ENCODE measurements around the gene C2.
"Not testable (repeated sequence)": the region's sequence is repeated elsewhere in the genome, so short reads cannot be mapped to it uniquely, and the experiment has no call there.

C2 gene

DNA sequence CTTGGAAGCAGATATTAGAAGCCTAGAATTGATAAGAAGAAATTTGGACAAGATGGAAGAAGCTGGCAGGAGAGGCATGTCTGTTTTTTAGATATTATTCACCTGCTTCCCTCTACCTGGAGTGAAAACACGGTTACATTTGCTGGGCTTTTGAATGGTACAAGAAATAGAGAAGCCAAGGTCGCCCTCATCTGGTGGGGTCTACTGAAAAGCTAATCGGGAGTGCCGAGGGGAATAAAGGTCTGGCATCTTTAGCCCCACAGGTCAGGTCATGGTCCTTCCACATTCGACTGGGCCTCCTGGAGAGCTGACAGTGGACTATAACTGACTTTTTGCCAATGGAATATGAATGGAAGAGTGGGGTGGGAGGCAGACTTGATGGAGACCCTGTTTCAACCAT, 4.6 kb upstream of the C2 start:
- DNase-seq (ENCODE audit: low read depth, low spot score) = no peak

DNA sequence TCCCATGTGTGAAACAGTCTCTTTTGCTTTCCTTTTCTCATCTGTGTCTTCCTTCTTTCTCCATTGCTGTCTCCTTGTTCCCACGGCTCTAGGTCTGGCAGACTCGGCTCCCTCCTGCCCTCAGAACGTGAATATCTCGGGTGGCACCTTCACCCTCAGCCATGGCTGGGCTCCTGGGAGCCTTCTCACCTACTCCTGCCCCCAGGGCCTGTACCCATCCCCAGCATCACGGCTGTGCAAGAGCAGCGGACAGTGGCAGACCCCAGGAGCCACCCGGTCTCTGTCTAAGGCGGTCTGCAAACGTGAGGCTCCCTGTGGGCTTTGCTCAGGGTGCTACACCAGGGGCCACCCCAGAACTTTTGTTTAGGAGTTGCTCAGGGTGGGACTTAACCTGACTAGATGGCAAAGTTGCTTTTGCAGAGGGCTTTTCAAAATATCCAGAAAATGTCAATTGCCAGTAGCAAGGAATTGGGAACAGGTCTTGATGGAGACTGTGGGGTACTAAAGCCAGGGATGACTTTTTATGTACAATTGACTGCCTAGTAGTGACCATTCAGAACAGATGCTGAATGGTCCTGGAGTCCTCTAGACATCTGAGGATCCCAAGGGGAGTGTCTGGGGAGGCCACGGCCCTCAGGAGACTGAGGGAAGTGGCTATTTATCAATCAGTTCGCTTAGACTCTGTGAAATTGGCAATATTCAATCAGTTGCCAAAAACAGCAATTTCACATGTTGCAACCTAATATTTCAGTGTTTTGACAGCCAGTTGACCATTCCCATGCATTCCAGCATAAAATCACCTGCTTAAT, 550 bp downstream of the C2 start:
- no peak for DNase-seq (ENCODE audit: low read depth, low spot score)

DNA sequence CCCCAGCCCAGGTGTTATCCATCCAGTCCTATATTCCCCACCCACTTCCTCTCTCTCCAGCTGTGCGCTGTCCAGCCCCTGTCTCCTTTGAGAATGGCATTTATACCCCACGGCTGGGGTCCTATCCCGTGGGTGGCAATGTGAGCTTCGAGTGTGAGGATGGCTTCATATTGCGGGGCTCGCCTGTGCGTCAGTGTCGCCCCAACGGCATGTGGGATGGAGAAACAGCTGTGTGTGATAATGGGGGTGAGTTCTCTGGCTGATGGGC, 1.1 kb downstream of the C2 start:
- no peak for DNase-seq (ENCODE audit: low read depth, low spot score)

DNA sequence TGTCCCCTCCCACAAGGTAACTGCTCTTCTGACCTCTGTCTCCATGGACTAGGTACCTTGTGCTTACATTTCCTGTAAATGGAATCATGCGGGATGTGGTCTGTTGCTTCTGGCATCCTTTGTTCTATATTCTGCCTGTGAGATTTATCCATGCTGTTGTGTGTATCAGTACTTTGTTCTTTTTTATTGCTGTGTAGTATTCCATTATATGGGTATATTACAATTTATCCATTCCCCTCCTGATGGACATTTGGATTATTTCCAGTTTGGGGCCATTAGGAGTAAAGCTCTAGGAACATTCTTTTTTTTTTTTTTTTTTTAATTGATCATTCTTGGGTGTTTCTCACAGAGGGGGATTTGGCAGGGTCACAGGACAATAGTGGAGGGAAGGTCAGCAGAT, 3.4 kb downstream of the C2 start:
- DNase-seq (ENCODE audit: low read depth, low spot score) = no peak

DNA sequence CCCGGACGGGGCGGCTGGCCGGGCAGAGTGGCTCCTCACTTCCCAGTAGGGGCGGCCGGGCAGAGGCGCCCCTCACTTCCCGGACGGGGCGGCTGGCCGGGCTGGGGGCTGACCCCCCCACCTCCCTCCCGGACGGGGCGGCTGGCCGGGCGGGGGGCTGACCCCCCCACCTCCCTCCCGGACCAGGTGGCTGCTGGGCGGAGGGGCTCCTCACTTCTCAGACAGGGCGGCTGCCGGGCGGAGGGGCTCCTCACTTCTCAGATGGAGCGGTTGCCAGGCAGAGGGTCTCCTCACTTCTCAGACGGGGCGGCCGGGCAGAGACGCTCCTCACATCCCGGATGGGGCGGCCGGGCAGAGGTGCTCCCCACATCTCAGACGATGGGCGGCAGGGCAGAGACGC, 4.6 kb downstream of the C2 start:
- DNase-seq (ENCODE audit: low read depth, low spot score) = not testable (repeated sequence)

DNA sequence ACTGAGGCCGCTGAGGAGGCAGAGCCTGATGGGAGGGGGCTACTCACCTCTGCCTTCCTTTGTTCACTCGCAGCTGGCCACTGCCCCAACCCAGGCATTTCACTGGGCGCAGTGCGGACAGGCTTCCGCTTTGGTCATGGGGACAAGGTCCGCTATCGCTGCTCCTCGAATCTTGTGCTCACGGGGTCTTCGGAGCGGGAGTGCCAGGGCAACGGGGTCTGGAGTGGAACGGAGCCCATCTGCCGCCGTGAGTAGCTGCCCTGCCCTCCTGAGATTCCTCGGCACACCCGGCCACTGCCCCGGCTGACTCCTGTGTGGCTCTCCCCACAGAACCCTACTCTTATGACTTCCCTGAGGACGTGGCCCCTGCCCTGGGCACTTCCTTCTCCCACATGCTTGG, 6.0 kb downstream of the C2 start:
- no peak for DNase-seq (ENCODE audit: low read depth, low spot score)

DNA sequence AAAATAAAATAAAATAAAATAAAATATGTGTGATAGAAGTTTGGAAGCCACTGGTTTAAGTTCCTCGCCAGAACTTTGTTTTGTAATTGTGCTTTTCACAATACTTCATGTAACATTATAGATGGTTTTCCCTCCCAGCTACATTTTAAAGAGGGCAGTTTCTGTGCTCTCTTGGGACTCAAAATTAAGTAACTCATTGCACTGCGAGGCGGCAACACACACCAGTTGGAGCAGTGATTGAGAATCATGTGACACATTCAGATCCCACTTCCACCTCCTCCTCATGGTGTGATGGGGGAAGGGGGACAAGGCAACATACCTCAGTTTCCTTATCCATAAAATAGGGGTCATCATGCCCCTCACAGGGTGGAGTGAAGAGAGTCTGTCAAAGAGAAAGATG, 7.5 kb downstream of the C2 start:
- DNase-seq (ENCODE audit: low read depth, low spot score) = no peak

DNA sequence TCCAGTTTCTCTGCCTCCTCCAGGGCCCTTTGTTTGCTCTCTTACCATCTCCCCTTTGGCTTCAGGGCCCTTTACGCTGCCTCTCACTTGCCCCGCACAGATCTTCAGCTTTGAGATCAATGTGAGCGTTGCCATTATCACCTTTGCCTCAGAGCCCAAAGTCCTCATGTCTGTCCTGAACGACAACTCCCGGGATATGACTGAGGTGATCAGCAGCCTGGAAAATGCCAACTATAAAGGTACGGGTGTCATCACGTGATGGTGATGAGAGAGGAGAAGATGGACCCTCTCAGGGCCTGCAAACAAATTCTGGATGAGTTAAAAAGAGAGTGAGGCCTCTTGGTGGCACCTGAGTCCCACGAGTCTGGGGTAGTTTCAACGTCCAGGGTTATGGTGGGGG, 8.3 kb downstream of the C2 start:
- DNase-seq (ENCODE audit: low read depth, low spot score) = no peak

DNA sequence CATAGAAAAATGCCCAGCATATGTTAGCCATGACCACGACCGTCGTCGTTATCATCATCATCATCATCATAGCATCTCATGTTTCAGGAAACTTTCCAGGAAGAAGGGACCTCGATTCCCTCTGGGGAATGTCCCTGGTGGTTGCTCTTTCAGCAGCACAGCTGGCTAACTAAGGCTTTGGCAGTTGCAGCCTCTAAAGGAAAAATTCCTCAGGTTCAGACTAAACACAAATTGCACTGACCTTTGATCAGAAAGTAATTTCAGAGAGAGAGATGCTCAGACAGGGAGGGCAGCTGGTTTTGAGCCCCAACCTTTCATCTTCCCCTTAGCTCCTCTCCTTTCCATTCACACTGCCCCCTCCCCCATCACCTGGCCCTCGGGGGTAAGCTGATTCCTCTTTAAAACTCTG, 12.7 kb downstream of the C2 start:
- DNase-seq (ENCODE audit: low read depth, low spot score) = peak; percentile 20

DNA sequence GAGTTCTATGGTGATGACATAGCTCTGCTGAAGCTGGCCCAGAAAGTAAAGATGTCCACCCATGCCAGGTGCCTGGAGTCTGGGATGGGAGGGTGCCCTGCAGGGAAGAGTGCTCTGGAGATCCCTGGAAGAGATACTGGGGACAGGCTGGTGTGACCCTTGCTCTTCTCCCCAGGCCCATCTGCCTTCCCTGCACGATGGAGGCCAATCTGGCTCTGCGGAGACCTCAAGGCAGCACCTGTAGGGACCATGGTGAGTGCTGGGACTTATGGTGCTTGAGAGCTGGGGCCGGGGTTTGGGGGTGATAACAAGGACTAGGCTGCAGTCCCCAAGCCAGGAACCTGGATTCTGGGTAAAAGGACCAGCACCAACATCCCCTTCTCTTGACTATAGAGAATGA, 16.2 kb downstream of the C2 start:
- no peak for DNase-seq (ENCODE audit: low read depth, low spot score)

DNA sequence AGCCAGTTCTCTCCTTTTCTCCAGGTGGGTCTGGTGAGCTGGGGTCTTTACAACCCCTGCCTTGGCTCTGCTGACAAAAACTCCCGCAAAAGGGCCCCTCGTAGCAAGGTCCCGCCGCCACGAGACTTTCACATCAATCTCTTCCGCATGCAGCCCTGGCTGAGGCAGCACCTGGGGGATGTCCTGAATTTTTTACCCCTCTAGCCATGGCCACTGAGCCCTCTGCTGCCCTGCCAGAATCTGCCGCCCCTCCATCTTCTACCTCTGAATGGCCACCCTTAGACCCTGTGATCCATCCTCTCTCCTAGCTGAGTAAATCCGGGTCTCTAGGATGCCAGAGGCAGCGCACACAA, 17.6 kb downstream of the C2 start:
- DNase-seq (ENCODE audit: low read depth, low spot score) = no peak

DNA sequence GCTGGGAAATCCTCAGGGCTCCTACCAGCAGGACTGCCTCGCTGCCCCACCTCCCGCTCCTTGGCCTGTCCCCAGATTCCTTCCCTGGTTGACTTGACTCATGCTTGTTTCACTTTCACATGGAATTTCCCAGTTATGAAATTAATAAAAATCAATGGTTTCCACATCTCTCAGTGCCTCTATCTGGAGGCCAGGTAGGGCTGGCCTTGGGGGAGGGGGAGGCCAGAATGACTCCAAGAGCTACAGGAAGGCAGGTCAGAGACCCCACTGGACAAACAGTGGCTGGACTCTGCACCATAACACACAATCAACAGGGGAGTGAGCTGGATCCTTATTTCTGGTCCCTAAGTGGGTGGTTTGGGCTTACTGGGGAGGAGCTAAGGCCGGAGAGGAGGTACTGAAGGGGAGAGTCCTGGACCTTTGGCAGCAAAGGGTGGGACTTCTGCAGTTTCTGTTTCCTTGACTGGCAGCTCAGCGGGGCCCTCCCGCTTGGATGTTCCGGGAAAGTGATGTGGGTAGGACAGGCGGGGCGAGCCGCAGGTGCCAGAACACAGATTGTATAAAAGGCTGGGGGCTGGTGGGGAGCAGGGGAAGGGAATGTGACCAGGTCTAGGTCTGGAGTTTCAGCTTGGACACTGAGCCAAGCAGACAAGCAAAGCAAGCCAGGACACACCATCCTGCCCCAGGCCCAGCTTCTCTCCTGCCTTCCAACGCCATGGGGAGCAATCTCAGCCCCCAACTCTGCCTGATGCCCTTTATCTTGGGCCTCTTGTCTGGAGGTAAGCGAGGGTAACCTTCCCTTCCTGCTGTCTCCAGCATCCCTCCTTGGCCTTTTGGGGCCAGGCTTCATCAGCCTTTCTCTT, 18.2 kb downstream of the C2 start, which contains the start of gene CFB:
Gene CFB (plus strand): TSS at position 589 of the 863 bp plus-strand sequence. CDS start 127 bp downstream, at position 716.
- DNase-seq (ENCODE audit: low read depth, low spot score) = peak; percentile 72

DNA sequence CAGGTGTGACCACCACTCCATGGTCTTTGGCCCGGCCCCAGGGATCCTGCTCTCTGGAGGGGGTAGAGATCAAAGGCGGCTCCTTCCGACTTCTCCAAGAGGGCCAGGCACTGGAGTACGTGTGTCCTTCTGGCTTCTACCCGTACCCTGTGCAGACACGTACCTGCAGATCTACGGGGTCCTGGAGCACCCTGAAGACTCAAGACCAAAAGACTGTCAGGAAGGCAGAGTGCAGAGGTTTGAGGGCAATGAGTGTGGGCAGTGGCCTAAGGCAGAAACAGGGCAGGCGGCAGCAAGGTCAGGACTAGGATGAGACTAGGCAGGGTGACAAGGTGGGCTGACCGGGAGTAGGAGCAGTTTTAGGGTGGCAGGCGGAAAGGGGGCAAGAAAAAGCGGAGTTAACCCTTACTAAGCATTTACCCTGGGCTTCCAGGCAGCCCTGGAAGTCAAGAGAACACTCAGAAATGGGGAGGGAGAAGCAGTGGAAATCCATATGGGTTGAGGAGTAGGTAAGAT, 18.9 kb downstream of the C2 start:
- no peak for DNase-seq (ENCODE audit: low read depth, low spot score)

DNA sequence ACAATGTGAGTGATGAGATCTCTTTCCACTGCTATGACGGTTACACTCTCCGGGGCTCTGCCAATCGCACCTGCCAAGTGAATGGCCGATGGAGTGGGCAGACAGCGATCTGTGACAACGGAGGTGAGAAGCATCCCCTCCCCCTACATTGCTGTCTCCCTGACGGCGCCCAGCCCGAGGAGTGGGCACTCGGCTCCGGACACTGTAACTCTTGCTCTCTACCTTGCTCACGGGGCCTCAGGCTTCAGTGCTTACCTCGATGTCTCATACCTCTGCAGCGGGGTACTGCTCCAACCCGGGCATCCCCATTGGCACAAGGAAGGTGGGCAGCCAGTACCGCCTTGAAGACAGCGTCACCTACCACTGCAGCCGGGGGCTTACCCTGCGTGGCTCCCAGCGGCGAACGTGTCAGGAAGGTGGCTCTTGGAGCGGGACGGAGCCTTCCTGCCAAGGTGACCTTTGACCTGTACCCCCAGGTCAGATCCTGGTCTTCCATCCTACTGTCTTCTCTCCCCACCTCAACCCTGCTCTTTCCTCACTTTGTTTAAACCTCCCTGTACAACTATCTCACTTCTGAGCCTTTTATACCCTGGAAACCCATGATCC, 19.7 kb downstream of the C2 start:
- DNase-seq (ENCODE audit: low read depth, low spot score) = no peak

DNA sequence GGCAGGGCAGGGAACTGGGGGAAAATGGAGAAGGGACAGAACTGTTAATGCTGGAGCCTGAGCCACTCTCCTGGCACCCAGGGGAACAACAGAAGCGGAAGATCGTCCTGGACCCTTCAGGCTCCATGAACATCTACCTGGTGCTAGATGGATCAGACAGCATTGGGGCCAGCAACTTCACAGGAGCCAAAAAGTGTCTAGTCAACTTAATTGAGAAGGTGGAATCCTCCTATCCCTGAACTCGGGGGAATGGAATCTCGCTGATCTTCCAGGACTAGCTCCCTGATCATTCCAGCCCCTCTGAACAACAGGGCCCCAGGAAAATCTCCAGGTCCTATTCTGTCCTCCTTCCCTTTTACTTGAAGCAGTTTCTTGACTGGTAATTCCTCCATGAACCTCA, 20.3 kb downstream of the C2 start:
- no peak for DNase-seq (ENCODE audit: low read depth, low spot score)

DNA sequence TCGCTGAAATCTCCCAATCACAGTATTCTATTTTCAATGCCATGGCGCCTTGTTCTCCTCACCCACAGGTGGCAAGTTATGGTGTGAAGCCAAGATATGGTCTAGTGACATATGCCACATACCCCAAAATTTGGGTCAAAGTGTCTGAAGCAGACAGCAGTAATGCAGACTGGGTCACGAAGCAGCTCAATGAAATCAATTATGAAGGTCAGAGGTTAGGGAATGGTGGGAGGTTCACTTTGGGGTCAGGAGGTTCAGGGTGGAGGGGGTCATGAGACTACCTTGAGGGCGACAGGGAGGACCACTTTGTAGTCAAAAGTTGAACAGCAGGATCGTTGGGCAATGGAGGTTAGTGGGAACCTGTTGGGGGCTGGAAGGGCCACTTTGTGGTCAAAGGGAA, 20.8 kb downstream of the C2 start:
- no peak for DNase-seq (ENCODE audit: low read depth, low spot score)

DNA sequence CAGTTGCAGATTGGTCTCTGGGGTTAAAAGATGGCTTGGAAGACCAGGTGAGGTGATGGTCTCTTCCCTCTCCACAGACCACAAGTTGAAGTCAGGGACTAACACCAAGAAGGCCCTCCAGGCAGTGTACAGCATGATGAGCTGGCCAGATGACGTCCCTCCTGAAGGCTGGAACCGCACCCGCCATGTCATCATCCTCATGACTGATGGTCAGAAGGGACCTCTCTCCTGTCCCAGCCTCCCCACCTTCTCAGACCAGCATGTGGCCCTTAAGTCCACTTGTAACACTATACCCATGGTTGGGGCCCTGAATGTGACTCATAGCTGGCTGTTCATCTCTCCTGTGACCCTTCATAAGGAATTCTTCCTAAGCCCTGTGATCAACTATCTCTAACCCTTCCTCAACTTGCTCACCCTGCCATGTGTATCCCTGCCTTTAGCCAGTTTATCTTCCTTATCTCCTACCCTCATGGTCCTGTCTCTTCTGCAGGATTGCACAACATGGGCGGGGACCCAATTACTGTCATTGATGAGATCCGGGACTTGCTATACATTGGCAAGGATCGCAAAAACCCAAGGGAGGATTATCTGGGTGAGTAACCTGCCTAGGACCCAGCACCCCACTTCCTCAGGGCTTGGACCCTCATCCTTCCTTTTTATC, 21.4 kb downstream of the C2 start:
- DNase-seq (ENCODE audit: low read depth, low spot score) = no peak

DNA sequence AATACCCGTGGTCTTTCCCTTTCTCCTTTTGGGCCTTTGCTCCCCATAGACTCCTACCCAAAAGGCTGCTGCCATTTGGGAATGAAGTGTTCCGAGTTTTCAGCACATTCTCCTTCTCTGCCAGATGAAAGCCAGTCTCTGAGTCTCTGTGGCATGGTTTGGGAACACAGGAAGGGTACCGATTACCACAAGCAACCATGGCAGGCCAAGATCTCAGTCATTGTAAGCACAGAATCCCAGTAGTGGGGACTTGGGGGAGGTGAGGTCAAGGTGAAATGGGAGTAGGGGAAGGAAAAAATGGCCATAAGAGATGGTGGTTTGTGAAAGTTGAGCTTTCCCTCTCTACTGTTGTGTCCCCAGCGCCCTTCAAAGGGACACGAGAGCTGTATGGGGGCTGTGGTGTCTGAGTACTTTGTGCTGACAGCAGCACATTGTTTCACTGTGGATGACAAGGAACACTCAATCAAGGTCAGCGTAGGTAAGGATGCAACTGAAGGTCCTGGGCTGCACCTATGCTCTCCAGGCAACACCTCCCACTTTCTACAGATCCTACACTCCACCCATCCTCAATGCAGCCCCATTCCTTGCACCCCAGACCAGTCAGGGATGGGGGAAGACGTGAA, 22.5 kb downstream of the C2 start:
- DNase-seq (ENCODE audit: low read depth, low spot score) = no peak

DNA sequence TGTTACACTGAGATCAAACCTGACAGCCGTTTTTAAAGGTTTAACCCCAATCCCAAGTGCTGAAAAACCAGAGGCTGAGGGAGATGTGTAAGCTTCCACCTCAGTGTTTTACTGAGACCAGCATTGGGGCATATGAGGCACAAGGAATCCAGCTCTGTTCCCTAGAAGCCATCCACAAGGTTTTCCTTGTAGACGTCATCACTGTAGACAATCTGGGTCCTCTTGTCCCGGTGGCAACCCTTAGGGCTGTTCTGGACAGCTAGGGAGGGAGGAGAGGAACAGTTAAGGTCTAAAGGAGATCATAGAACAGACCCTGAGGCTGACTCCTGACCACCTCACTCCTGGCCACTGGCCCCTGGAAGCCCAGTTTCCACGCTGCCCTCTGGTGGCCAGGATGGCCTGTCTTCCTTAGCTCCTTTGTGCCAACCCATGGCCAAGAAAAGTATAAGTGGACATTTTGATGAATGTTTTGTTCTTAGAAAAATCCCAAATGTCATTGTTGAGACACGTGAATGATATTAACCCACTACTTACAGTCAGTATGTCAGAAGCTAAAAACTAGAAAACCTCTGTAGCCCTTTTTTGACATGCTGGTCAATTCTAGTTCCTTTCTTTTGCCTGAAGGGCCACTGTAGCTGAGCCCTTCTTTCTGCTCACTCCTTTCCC, 24.8 kb downstream of the C2 start:
- DNase-seq (ENCODE audit: low read depth, low spot score) = peak; percentile 79

DNA sequence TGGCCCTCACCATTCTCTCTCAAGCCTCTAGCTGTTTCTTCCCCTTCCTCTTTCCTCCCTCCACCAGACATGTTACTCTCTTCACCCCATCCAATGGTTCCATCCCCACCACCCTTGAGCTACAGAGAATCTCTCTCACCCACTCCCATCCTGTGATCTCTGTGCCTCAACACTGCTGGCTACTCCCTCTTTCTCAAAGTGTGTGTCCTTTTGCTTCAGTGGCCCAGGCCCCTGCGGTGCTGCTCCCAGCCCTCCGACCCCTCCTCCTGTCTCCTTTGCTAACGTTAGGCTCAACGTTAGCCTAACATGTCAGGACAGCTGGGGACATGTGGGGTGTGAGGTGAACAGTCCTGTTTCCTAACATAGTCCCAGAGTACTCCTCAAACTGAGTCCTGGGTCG, 25.4 kb downstream of the C2 start:
- DNase-seq (ENCODE audit: low read depth, low spot score) = no peak

DNA sequence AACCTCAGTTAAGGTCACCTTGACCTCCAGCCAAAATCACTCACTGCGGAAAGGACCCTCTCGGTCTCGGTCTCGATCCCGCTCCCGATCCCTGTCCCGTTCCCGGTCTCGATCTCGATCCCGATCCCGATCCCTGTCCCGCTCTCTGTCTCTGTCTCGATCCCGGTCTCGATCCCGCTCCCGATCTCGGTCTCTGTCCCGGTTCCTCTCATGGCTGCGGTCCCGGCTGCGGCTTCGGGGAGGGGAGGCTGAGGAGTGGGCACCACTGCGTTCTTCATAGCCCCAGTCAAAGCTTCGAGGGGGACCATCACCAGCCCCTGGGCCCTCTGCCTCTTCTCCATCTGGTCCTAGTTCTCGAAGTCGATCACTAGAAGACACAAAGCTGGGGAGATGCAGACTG, 27.0 kb downstream of the C2 start:
- DNase-seq (ENCODE audit: low read depth, low spot score) = no peak

All from astrocyte of the hippocampus (primary cell).